Measurements from ENCODE around the gene CDK5RAP2. TPM values are rescaled to one million over a fixed set of nuclear protein-coding genes. Genes with fewer than 3 reads are reported as not detected.

The CDK5RAP2 gene
- total and polyA plus RNA-seq, 9 of the 15 experiments (the other 6 are each of a cell fraction or from before 2014, with no cell fraction given) = 19.9 to 68.8 (median 42.2) TPM

DNA sequence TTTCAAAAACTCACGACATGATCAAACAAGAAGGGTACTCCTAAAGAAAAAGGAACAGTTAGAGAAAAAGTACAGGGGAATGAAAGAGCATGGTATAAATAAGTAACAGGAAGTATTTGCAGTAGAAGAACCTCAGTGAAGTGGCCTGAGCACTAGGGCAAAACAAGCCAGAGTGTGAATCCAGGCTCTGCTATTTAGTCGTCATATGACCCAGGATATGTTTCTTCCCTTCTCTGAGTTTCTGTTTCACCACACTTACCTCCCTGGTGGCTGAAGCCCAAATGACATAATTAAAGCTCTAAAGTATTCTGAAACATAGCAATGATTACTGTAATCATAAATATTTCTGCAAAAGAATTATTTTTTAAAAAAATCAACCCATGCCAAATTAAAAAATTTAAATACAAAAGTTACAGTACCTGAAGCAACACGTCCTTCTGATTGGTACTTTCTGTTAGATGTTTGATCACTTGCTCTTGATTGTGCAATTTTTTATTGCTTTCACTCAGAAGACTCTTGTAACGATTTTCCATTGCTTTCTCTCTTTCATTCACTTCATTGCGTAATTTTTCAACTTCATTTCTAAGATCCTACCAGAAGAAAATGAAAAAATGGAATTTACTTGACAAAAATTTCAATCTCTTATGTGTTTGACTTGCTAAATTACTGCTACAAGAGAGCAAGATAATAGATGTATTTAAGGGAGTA, 88.9 kb downstream of the CDK5RAP2 start:
- H3K79me2 ChIP-seq (ENCODE audit: control insufficient read depth, insufficient read depth, low read length) = no peaks in the 10 kb centered on the region
- H3K27me3 ChIP-seq (ENCODE audit: control insufficient read depth in 2 of 2, insufficient read depth in 2 of 2, low read length in 2 of 2) = no peaks in the 10 kb centered on the region
- 95% methylated on average over 5 of the region's 5 CpGs for WGBS (ENCODE audit: insufficient coverage, low coverage, missing lambda C conversion rate)
- ATAC-seq (no peak), DNase-seq (ENCODE audit: extremely low read depth in 1 of 4, low spot score in 3 of 4) (no peak), FAIRE-seq (no peak)
- no peaks in the 10 kb centered on the region for H3K9me3 ChIP-seq (replicated peaks; ENCODE audit: control insufficient read depth, insufficient read depth, low read depth, low read length)
- H3K36me3 ChIP-seq (ENCODE audit: control insufficient read depth, insufficient read depth, low read length) = peaks cover 47% of the 10 kb centered on the region
- no peak overlapping the region for H2AFZ ChIP-seq (ENCODE audit: low read depth, low read length)
- POLR2A ChIA-PET = no interaction called here
- in situ Hi-C loops (cut with MboI) (no loop called here), intact Hi-C loops (cut with micrococcal nuclease) (no loop called here)
- no TSS peak for BruUV-seq (replicated peaks)
- no peak overlapping the region for H3K27ac ChIP-seq (ENCODE audit: extremely low read depth, low read depth, low read length)
- CTCF ChIA-PET (ENCODE audit: low intra/inter-chr PET ratio) = no interaction called here
- no peaks in the 10 kb centered on the region for H3K9me1 ChIP-seq (ENCODE audit: control insufficient read depth, insufficient read depth, low read length)
- no peak for TF ChIP-seq ZNF512 (tag; IDR thresholded peaks at IDR 0.05)
- TF ChIP-seq CEBPG (CRISPR knock-in tag; IDR thresholded peaks at IDR 0.05) = no peak
- peak; percentile 78 to 90 for TF ChIP-seq CEBPG (tag; conservative IDR thresholded peaks at IDR 0.05 in 1 of 2, IDR thresholded peaks at IDR 0.05 in 1 of 2)
- no peak for TF ChIP-seq FOSL1 (tag; conservative IDR thresholded peaks at IDR 0.05)
- peak; percentile 87 for TF ChIP-seq CEBPB (tag; IDR thresholded peaks at IDR 0.05)
- no peak for TF ChIP-seq MTA2 (IDR thresholded peaks at IDR 0.05; ENCODE audit: low read depth)
- no peak for TF ChIP-seq RB1 (IDR thresholded peaks at IDR 0.05; ENCODE audit: low read depth)
- TF ChIP-seq, protein P1, sequence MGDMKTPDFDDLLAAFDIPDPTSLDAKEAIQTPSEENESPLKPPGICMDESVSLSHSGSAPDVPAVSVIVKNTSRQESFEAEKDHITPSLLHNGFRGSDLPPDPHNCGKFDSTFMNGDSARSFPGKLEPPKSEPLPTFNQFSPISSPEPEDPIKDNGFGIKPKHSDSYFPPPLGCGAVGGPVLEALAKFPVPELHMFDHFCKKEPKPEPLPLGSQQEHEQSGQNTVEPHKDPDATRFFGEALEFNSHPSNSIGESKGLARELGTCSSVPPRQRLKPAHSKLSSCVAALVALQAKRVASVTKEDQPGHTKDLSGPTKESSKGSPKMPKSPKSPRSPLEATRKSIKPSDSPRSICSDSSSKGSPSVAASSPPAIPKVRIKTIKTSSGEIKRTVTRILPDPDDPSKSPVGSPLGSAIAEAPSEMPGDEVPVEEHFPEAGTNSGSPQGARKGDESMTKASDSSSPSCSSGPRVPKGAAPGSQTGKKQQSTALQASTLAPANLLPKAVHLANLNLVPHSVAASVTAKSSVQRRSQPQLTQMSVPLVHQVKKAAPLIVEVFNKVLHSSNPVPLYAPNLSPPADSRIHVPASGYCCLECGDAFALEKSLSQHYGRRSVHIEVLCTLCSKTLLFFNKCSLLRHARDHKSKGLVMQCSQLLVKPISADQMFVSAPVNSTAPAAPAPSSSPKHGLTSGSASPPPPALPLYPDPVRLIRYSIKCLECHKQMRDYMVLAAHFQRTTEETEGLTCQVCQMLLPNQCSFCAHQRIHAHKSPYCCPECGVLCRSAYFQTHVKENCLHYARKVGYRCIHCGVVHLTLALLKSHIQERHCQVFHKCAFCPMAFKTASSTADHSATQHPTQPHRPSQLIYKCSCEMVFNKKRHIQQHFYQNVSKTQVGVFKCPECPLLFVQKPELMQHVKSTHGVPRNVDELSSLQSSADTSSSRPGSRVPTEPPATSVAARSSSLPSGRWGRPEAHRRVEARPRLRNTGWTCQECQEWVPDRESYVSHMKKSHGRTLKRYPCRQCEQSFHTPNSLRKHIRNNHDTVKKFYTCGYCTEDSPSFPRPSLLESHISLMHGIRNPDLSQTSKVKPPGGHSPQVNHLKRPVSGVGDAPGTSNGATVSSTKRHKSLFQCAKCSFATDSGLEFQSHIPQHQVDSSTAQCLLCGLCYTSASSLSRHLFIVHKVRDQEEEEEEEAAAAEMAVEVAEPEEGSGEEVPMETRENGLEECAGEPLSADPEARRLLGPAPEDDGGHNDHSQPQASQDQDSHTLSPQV (IDR thresholded peaks at IDR 0.05) = no peak
- no peak for TF ChIP-seq ZBED1 (IDR thresholded peaks at IDR 0.05)
- TF ChIP-seq MCM3 (IDR thresholded peaks at IDR 0.05) = no peak
- no peak for TF ChIP-seq ZBTB8A (IDR thresholded peaks at IDR 0.05; ENCODE audit: partially characterized antibody)
- H3K4me3 ChIP-seq = no peak overlapping the region
- no peak overlapping the region for H3K4me2 ChIP-seq (ENCODE audit: insufficient read depth, low read length)
- no peak overlapping the region for H3K9ac ChIP-seq (ENCODE audit: insufficient read depth in 1 of 2, low read depth in 2 of 2, low read length in 2 of 2)
- H4K20me1 ChIP-seq (replicated peaks; ENCODE audit: control insufficient read depth, insufficient read depth, low read length) = no peaks in the 10 kb centered on the region
- H3K4me1 ChIP-seq (replicated peaks in 1 of 2; ENCODE audit: control insufficient read depth in 2 of 2, insufficient read depth in 2 of 2, low read length in 2 of 2) = no peaks in the 10 kb centered on the region

All from K562 (cell line).